ENCODE results near the gene BCAS1. TPM values are rescaled to one million over a fixed set of nuclear protein-coding genes. Genes with fewer than 3 reads are reported as not detected.

BCAS1 gene
- total and polyA plus RNA-seq, 10 of the 15 experiments (the other 5 are each of a cell fraction or from before 2014, with no cell fraction given) = 0.21 to 1.4 (median 0.55) TPM

DNA sequence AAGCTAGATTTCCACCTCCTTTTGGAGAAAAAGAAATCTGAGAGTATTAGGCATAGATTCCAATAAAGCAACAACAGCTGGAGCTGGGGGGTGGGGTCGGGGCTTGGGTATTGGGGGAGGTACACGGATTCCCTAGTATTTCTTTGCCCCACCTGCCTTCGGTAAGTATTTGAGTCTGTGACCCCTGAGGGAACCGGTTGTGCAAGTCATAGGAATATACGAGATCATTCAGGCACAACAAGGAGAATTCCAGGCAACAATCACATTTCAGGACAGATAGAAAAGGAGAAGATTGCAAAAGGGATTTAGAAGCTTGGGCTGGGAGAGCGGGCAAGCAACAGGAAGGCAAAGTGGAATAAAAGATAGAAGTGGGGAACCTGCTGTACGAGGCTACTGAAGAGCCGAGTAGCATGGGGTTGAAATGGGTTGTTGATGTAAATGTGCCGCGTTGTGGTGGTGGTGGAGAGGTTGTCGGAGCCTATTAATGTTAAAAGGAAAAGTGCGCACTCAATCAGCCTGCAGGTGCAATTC lies 148.9 kb downstream of the BCAS1 start:
- TF ChIP-seq NFXL1 (IDR thresholded peaks at IDR 0.05; ENCODE audit: borderline replicate concordance) (peak; percentile 81), ZNF24 (IDR thresholded peaks at IDR 0.05) (no peak)
- no TSS peak for BruUV-seq (replicated peaks)
- H4K20me1 ChIP-seq (ENCODE audit: control insufficient read depth, insufficient read depth) = no peaks in the 10 kb centered on the region
- no peaks in the 10 kb centered on the region; the same call in 1 of the 2 replicates for H3K79me2 ChIP-seq (ENCODE audit: control insufficient read depth, insufficient read depth, low read length)
- no peak for DNase-seq (ENCODE audit: low read depth, low spot score)
- no peaks in the 10 kb centered on the region; the same call in 2 of the 3 replicates for H3K9me3 ChIP-seq (replicated peaks; ENCODE audit: control insufficient read depth, insufficient read depth, low read length)
- no peak overlapping the region for H2AFZ ChIP-seq (ENCODE audit: control insufficient read depth, low read depth, low read length)
- H3K36me3 ChIP-seq (ENCODE audit: control insufficient read depth in 2 of 2, insufficient read depth in 2 of 2, low read length in 1 of 2) = no peaks in the 10 kb centered on the region; a peak in 1 of 4 replicates
- no peak overlapping the region for H3K4me3 ChIP-seq
- H3K27me3 ChIP-seq (replicated peaks in 1 of 2; ENCODE audit: control insufficient read depth in 2 of 2, insufficient read depth in 2 of 2, low read length in 1 of 2) = no peaks in the 10 kb centered on the region
- POLR2A ChIA-PET = interaction anchor here (0.5 kb wide), 1 partner anchor 172 kb away, joined by 4 read pairs; no protein-coding TSS in a partner anchor
- intact Hi-C loops (cut with micrococcal nuclease; ENCODE audit: unreplicated experiment) (no loop called here), in situ Hi-C loops (cut with MboI) (no loop called here)
- H3K27ac ChIP-seq (ENCODE audit: control insufficient read depth, insufficient read depth) = peak overlapping the region; percentile 74; the same call in 1 of the 2 replicates
- CTCF ChIA-PET = interaction anchor here (0.7 to 13.1 kb wide), 3 partner anchors 8 to 142 kb away, joined by 3 to 109 read pairs (median 3); no protein-coding TSS in a partner anchor
- RAD21 ChIA-PET (ENCODE audit: unreplicated experiment) = interaction anchor here (0.6 to 13.5 kb wide), 4 partner anchors 10 to 289 kb away, joined by 3 to 394 read pairs (median 3); no protein-coding TSS in a partner anchor
- 82% methylated on average over 10 of the region's 12 CpGs for WGBS (ENCODE audit: insufficient coverage, insufficient replicate concordance, low lambda C conversion rate, missing lambda C conversion rate)
- peaks cover 65% of the 10 kb centered on the region for H3K4me1 ChIP-seq (ENCODE audit: control insufficient read depth, insufficient read depth, low read length)
- H3K4me2 ChIP-seq (ENCODE audit: control insufficient read depth, insufficient read depth) = no peak overlapping the region
- FAIRE-seq = no peak
- SMC1A ChIA-PET (ENCODE audit: uncharacterized antibody, unreplicated experiment) = interaction anchor here (0.7 to 1.1 kb wide), 3 partner anchors 9 to 22 kb away, joined by 3 to 4 read pairs (median 3); no protein-coding TSS in a partner anchor
- no peak for ATAC-seq
- no peak overlapping the region for H3K9ac ChIP-seq (ENCODE audit: control insufficient read depth, insufficient read depth, low read length)

DNA sequence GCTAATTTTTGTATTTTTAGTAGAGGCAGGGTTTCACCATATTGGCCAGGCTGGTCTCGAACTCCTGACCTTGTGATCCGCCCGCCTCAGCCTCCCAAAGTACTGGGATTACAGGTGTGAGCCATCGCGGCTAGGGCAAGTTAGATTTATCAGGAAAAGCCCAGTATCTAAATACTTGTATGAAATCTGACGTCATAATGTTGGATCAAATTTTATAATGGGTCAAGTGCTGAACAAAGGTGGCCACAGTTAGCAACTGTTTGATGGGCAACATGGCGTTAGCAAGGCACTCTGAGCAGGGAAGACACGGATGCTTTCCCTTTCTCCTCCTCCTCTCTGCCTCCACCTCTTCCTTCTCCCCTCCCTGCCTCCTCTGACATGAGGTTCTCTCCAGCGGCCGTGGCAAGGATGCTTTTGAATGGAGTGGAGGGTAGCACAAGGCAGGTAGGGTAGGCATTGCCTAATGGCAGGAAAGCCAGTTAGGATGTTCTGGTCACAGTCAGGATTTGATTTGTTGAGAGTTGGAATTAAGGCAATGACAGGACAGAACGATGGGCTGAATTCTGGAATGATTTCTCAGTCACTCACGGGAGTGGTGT lies 149.6 kb downstream of the BCAS1 start:
- in situ Hi-C loops (cut with MboI) = no loop called here
- SMC1A ChIA-PET (ENCODE audit: uncharacterized antibody, unreplicated experiment) = interaction anchor here (0.6 to 1.8 kb wide), 3 partner anchors 9 to 198 kb away, joined by 3 to 6 read pairs (median 4); no protein-coding TSS in a partner anchor

More for the DNA sequence above, 149.6 kb downstream of the BCAS1 start:
- no peak overlapping the region for H2AFZ ChIP-seq (ENCODE audit: control insufficient read depth, low read depth, low read length)
- H3K4me2 ChIP-seq (ENCODE audit: control insufficient read depth, insufficient read depth) = no peak overlapping the region
- no peak for ATAC-seq
- no peaks in the 10 kb centered on the region; the same call in 2 of the 3 replicates for H3K9me3 ChIP-seq (replicated peaks; ENCODE audit: control insufficient read depth, insufficient read depth, low read length)
- H3K27me3 ChIP-seq (replicated peaks in 1 of 2; ENCODE audit: control insufficient read depth in 2 of 2, insufficient read depth in 2 of 2, low read length in 1 of 2) = no peaks in the 10 kb centered on the region
- no peaks in the 10 kb centered on the region; the same call in 1 of the 2 replicates for H3K79me2 ChIP-seq (ENCODE audit: control insufficient read depth, insufficient read depth, low read length)
- H3K36me3 ChIP-seq (ENCODE audit: control insufficient read depth in 2 of 2, insufficient read depth in 2 of 2, low read length in 1 of 2) = no peaks in the 10 kb centered on the region; a peak in 1 of 4 replicates
- TF ChIP-seq ZNF217 (IDR thresholded peaks at IDR 0.05) = no peak
- no peak for TF ChIP-seq ASH2L (IDR thresholded peaks at IDR 0.05; ENCODE audit: borderline replicate concordance, low read depth)
- TF ChIP-seq NR2C1 (IDR thresholded peaks at IDR 0.05) = no peak
- TF ChIP-seq DPF2 (IDR thresholded peaks at IDR 0.05) = no peak
- no peak for TF ChIP-seq SMARCA5 (IDR thresholded peaks at IDR 0.05)
- TF ChIP-seq GATAD2B (conservative IDR thresholded peaks at IDR 0.05; ENCODE audit: low read depth) = no peak
- TF ChIP-seq LARP7 (IDR thresholded peaks at IDR 0.05) = no peak
- TF ChIP-seq PAX5 (IDR thresholded peaks at IDR 0.05; ENCODE audit: borderline replicate concordance, low read depth, low read length) = no peak
- no peak for TF ChIP-seq SMC3 (IDR thresholded peaks at IDR 0.05; ENCODE audit: borderline replicate concordance, low read length)
- TF ChIP-seq KAT2A (conservative IDR thresholded peaks at IDR 0.05; ENCODE audit: control insufficient read depth, low read depth, low read length) = no peak
- ChIA-PET RAD21 (ENCODE audit: unreplicated experiment) (interaction anchor here (0.6 to 13.5 kb wide), 4 partner anchors 9 to 290 kb away, joined by 3 to 394 read pairs (median 3); no protein-coding TSS in a partner anchor), POLR2A (interaction anchor here (2.8 kb wide), 1 partner anchor 10 kb away, joined by 14 read pairs; no protein-coding TSS in a partner anchor), CTCF (interaction anchor here (1.1 to 13.1 kb wide), 2 partner anchors 9 to 19 kb away, joined by 3 to 109 read pairs; no protein-coding TSS in a partner anchor)
- no peak overlapping the region for H3K9ac ChIP-seq (ENCODE audit: control insufficient read depth, insufficient read depth, low read length)
- H3K4me3 ChIP-seq = no peak overlapping the region
- intact Hi-C loops (cut with micrococcal nuclease; ENCODE audit: unreplicated experiment) = no loop called here
- no peak for FAIRE-seq
- no peak for DNase-seq (ENCODE audit: low read depth, low spot score)
- peaks cover 64% of the 10 kb centered on the region for H3K4me1 ChIP-seq (ENCODE audit: control insufficient read depth, insufficient read depth, low read length)
- no TSS peak for BruUV-seq (replicated peaks)
- 92% methylated on average over 11 of the region's 12 CpGs for WGBS (ENCODE audit: insufficient coverage, insufficient replicate concordance, low lambda C conversion rate, missing lambda C conversion rate)
- no peak overlapping the region for H3K27ac ChIP-seq (ENCODE audit: control insufficient read depth, insufficient read depth)
- H4K20me1 ChIP-seq (ENCODE audit: control insufficient read depth, insufficient read depth) = no peaks in the 10 kb centered on the region
